Sigmoid colon (tissue), 7 donors: Measurements from ENCODE around the gene SERPINA6. TPM values are rescaled to one million over a fixed set of nuclear protein-coding genes. Genes with fewer than 3 reads are reported as not detected.

Source experiments
- DNase-seq: peaks from one replicate; pipeline ENCODE4 v3.0.0-alpha.2; 2019
- H3K27ac ChIP-seq, 4 donors: fragments of 200-600 bp; sonication (generic); one replicate each; pipeline ENCODE4 v1.5.1; 2016 to 2019; ENCODE audit warnings: mild to moderate bottlenecking in 1 of 4
- H3K27me3 ChIP-seq, 3 donors: fragments of 200-600 bp; sonication (generic); one replicate each; pipeline ENCODE4 v1.5.1; 2019; ENCODE audit warnings: mild to moderate bottlenecking in 1 of 3
- H3K36me3 ChIP-seq, 4 donors: fragments of 200-600 bp; sonication (generic); one replicate each; pipeline ENCODE4 v1.5.1; 2016 to 2019
- H3K4me1 ChIP-seq, 4 donors: fragments of 200-600 bp; sonication (generic); one replicate each; pipeline ENCODE4 v1.5.1; 2017 to 2019
- H3K4me3 ChIP-seq, 4 donors: fragments of 200-600 bp; sonication (generic); one replicate each; pipeline ENCODE4 v1.5.1; 2017 to 2019; ENCODE audit warnings: mild to moderate bottlenecking in 2 of 4, moderate library complexity in 1 of 4
- H3K9me3 ChIP-seq, 4 donors: fragments of 200-600 bp in 3 of 4; sonication (generic) in 3 of 4; one replicate each; pipeline versions ENCODE4 v1.5.1 to v1.6.1; 2013 to 2019
- CTCF ChIP-seq, 4 experiments: fragments of 450-650 bp in 3 of 4; fragments of 200-600 bp in 1 of 4; IDR thresholded peaks; one replicate each; pipeline ENCODE4 v1.5.1; 2016 to 2019; ENCODE audit warnings: antibody characterized with exemption in 4 of 4, mild to moderate bottlenecking in 3 of 4, moderate library complexity in 2 of 4
- EP300 ChIP-seq, 4 donors: sonication (generic); formaldehyde crosslinking; IDR thresholded peaks; one replicate each; pipeline ENCODE4 v1.6.1; 2017; ENCODE audit warnings: antibody characterized with exemption in 4 of 4
- POLR2A ChIP-seq, 2 donors: fragments of 450-650 bp; IDR thresholded peaks; one replicate each; pipeline ENCODE4 v1.6.1; 2016; ENCODE audit warnings: antibody characterized with exemption in 2 of 2, mild to moderate bottlenecking in 2 of 2, moderate library complexity in 2 of 2
- POLR2AphosphoS5 ChIP-seq, 4 donors: sonication (generic); formaldehyde crosslinking; IDR thresholded peaks; one replicate each; pipeline ENCODE4 v1.6.1; 2017; ENCODE audit warnings: antibody characterized with exemption in 4 of 4
- WGBS, 2 donors: extraction: QIAGEN DNeasy Blood & Tissue Kit; methylation state at CpG; one replicate each; pipeline ENCODE4 v1.1.7; 2013; 5-methylcytosine and 5-hydroxymethylcytosine counted together
- intact Hi-C: fragments of 100-400 bp; cut with DNase I; formaldehyde crosslinking; loops from one replicate; pipeline ENCODE4 v1.15.1; 2023
- polyA plus RNA-seq, 3 donors: library from polyadenylated mRNA; stranded (reverse); fragments of 200-250 nt; gene quantifications; one replicate each; pipeline ENCODE4 v1.2.3, GENCODE V29; 2013
- total RNA-seq, 4 donors: library from RNA; depleted of rRNA; stranded (reverse); fragments of >200 nt; gene quantifications; one replicate each; pipeline ENCODE4 v1.1.0, GENCODE V29; 2016
- donor health status: healthy with polysubstance abuse.
- donor health status: Bipolar disorder and iron deficiency.
- donor health status: healthy.

Gene SERPINA6
- total and polyA plus RNA-seq, 7 donors, result 2.0 TPM; not detected in 6

DNA sequence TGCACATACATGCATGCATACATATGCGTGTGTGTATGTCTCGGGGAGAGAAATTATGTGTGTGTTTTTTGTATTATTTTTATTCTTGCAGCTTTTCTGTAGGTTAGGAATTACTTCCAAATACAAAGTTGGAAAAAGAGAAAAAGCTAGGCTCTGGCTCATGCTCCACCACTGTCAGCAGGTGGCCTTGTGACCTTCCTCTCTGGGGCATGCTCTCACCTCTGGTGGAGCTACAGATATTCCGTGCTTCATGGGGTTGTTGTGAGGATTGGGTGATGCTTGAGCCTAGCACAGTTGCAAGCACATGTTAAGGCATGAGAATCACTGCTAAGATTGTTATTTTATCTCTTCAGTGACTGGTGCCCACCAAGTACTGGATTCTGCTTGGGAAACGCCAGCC is 6.7 kb upstream of the SERPINA6 start:
- WGBS, 2 donors, result 92 to 94% methylated on average over 4 of the region's 4 CpGs
- TF ChIP-seq POLR2A (IDR thresholded peaks at IDR 0.05), result no peak
- TF ChIP-seq EP300 (IDR thresholded peaks at IDR 0.05), result no peak
- Histone ChIP-seq H3K27me3 (no peaks in the 10 kb centered on the region), H3K27ac (no peak overlapping the region), H3K36me3 (no peaks in the 10 kb centered on the region), H3K4me3 (no peak overlapping the region), H3K4me1 (no peaks in the 10 kb centered on the region), H3K9me3 (no peaks in the 10 kb centered on the region)
- intact Hi-C loops, result no loop called here
- no peak for DNase-seq

- Histone ChIP-seq H3K4me1 (no peaks in the 10 kb centered on the region), H3K9me3 (no peaks in the 10 kb centered on the region), H3K4me3 (no peak overlapping the region), H3K36me3 (no peaks in the 10 kb centered on the region), H3K27ac (no peak overlapping the region), H3K27me3 (no peaks in the 10 kb centered on the region)
- TF ChIP-seq POLR2A (IDR thresholded peaks at IDR 0.05) (no peak), EP300 (IDR thresholded peaks at IDR 0.05) (no peak), CTCF (IDR thresholded peaks at IDR 0.05) (no peak), POLR2AphosphoS5 (IDR thresholded peaks at IDR 0.05) (no peak)
- intact Hi-C loops, result no loop called here
- no peak for DNase-seq
- WGBS, 2 donors, result 91% methylated on average over 2 of the region's 2 CpGs
Observed at GRCh38 chr14:94328196-94328595, 5.1 kb upstream of the SERPINA6 start.

DNA sequence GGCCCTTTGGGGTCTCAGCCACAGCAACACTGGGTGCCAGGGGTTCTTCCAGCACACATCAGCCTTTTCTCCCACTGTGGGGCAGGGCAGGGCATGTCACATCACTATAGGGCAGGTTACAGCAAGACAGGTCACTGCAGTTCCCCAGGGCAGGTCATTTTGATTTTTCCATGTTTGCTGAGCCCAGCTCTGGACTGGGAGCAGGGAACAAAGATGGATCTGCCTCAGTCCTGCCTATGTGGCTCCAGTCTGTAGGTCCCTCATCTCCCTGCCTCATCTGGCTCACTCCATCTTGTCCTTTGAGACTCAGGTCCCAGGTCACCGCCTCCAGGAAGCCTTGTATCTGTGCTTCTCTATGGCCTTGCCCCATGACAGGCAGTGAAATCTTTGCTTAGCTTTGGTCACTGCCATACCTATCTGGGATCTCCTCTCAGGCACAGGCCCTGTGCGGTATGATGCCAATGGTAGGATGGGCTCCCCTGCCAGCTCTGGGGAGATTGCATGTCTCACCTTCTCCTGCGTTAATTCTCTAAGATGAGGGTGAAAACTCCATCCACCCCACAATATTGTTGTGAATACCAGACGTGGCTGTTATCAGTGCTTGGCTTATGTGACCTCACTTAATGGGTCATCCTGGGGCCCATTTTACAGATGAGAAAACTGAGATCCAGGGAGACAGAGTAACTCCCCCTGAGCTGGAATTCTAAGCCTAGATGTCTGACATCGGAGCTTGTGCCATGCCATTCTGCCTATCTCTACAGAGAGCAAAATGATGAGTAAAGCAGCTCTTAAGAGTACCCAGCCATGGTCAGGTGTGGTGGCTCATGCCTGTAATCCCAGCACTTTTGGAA is 1.5 kb downstream of the SERPINA6 start:
- intact Hi-C loops, result no loop called here
- WGBS, 2 donors, result 86 to 87% methylated on average over 5 of the region's 5 CpGs

DNA sequence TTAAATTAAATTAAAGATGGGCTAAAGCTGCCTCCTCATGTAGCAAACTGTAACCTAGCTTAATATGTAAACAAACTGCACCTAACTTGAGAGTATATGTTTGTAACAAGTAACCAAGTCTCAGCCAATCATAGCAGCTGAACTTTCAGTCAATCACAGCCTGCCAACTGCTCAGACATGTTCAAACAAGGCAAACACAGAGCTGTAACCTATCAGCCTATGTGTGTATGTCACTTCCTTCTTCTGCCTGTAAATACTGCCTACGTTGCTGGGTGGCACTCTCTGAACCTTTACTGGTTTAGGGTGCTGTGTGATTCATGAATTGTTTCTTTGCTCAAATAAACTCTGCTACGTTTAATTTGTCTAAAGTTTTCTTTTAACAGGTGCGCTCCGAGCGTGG is 2.9 kb downstream of the SERPINA6 start:
- DNase-seq, result no peak
- intact Hi-C loops, result no loop called here
- WGBS, 2 donors, result 14 to 48% methylated on average over 5 of the region's 5 CpGs
- no peaks in the 10 kb centered on the region for H3K36me3 ChIP-seq
- no peaks in the 10 kb centered on the region for H3K9me3 ChIP-seq
- H3K4me3 ChIP-seq, result no peak overlapping the region
- no peaks in the 10 kb centered on the region for H3K27me3 ChIP-seq
- no peak overlapping the region for H3K27ac ChIP-seq
- H3K4me1 ChIP-seq, result no peaks in the 10 kb centered on the region
- no peak for TF ChIP-seq CTCF (IDR thresholded peaks at IDR 0.05)
- no peak for TF ChIP-seq EP300 (IDR thresholded peaks at IDR 0.05)
- no peak for TF ChIP-seq POLR2A (IDR thresholded peaks at IDR 0.05)
- no peak for TF ChIP-seq POLR2AphosphoS5 (IDR thresholded peaks at IDR 0.05)

More for the DNA sequence above, 1.5 kb downstream of the SERPINA6 start:
- Histone ChIP-seq H3K9me3 (no peaks in the 10 kb centered on the region), H3K27ac (no peak overlapping the region), H3K4me3 (no peak overlapping the region), H3K36me3 (no peaks in the 10 kb centered on the region), H3K27me3 (no peaks in the 10 kb centered on the region), H3K4me1 (no peaks in the 10 kb centered on the region)
- TF ChIP-seq POLR2AphosphoS5 (IDR thresholded peaks at IDR 0.05), result no peak
- no peak for TF ChIP-seq EP300 (IDR thresholded peaks at IDR 0.05)
- no peak for TF ChIP-seq POLR2A (IDR thresholded peaks at IDR 0.05)
- TF ChIP-seq CTCF (IDR thresholded peaks at IDR 0.05), result no peak
- DNase-seq, result no peak

- peak overlapping the region in 1 of 4 donors; percentile 34 for H3K27ac ChIP-seq
- TF ChIP-seq CTCF (IDR thresholded peaks at IDR 0.05) (no peak), POLR2AphosphoS5 (IDR thresholded peaks at IDR 0.05) (peak in 1 of 4 donors; percentile 16), POLR2A (IDR thresholded peaks at IDR 0.05) (peak in 1 of 2 donors; percentile 27), EP300 (IDR thresholded peaks at IDR 0.05) (no peak)
- no peaks in the 10 kb centered on the region for H3K4me1 ChIP-seq
- 15 to 49% methylated on average over 4 of the region's 4 CpGs for WGBS, 2 donors
- H3K36me3 ChIP-seq, result no peaks in the 10 kb centered on the region
- H3K9me3 ChIP-seq, result no peaks in the 10 kb centered on the region
- intact Hi-C loops, result no loop called here
- no peak for DNase-seq
- H3K27me3 ChIP-seq, result no peaks in the 10 kb centered on the region
- H3K4me3 ChIP-seq, result no peak overlapping the region
Observed at GRCh38 chr14:94317259-94317658, 5.9 kb downstream of the SERPINA6 start.
